Measurements from ENCODE around the gene CDR2.

The CDR2 gene

DNA sequence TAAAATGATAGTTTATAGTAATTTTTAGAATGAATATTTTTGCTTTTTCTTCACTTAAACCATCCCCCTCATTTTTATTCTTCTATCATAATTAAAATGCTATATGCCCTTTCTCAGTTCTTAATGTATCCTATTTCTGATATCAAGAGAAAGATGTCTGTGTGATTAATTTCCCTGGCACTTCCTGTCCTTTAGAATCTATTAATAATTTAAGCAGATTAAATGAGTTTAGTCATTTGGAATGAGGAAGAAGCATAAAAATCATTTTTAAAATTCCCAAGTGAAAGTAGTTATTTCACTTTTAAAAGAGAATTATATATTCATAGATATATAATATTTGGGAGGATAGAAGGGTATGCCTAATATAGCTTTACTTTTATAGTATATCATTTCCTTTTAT is 27.8 kb upstream of the CDR2 start:
- no peak for FAIRE-seq
- TF ChIP-seq SPI1 (IDR thresholded peaks at IDR 0.05; ENCODE audit: low read depth, low read length): no peak
- no peak for TF ChIP-seq POLR2A (IDR thresholded peaks at IDR 0.05; ENCODE audit: low read depth, low read length)
- no peak for TF ChIP-seq POU2F2 (IDR thresholded peaks at IDR 0.05; ENCODE audit: low read depth, low read length)
- TF ChIP-seq POLR2AphosphoS5 (IDR thresholded peaks at IDR 0.05; ENCODE audit: low read depth, low read length): no peak
- TF ChIP-seq PAX5 (IDR thresholded peaks at IDR 0.05; ENCODE audit: insufficient read depth, low read length, severe bottlenecking): no peak
- no peak for TF ChIP-seq TAF1 (IDR thresholded peaks at IDR 0.05; ENCODE audit: low read depth, low read length)
- no peak for DNase-seq (ENCODE audit: insufficient read length, low spot score)

DNA sequence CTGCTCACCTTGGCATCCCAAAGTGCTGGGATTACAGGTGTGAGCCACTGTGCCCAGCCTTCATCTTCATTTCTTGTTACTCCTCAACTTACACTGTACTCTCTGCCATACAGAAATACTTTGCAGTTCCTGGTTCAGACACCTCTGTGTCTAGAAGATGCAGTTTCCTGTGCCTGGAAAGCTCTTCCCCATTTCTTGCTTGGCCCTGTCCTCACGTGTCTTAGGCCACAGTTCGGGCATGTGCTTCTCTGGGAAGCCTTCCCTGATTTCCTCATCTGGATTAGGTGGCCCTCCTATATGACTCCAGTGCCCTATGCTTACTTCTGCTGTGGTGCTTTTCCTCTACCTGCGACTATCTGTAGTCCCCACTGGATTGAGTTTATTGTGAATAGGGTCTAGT is 26.5 kb upstream of the CDR2 start:
- no peak for DNase-seq (ENCODE audit: insufficient read length, low spot score)
- TF ChIP-seq SPI1 (IDR thresholded peaks at IDR 0.05; ENCODE audit: low read depth, low read length): no peak
- TF ChIP-seq POLR2A (IDR thresholded peaks at IDR 0.05; ENCODE audit: low read depth, low read length): no peak
- no peak for TF ChIP-seq POLR2AphosphoS5 (IDR thresholded peaks at IDR 0.05; ENCODE audit: low read depth, low read length)
- TF ChIP-seq TAF1 (IDR thresholded peaks at IDR 0.05; ENCODE audit: low read depth, low read length): no peak
- no peak for TF ChIP-seq POU2F2 (IDR thresholded peaks at IDR 0.05; ENCODE audit: low read depth, low read length)
- no peak for TF ChIP-seq PAX5 (IDR thresholded peaks at IDR 0.05; ENCODE audit: insufficient read depth, low read length, severe bottlenecking)
- no peak for FAIRE-seq

DNA sequence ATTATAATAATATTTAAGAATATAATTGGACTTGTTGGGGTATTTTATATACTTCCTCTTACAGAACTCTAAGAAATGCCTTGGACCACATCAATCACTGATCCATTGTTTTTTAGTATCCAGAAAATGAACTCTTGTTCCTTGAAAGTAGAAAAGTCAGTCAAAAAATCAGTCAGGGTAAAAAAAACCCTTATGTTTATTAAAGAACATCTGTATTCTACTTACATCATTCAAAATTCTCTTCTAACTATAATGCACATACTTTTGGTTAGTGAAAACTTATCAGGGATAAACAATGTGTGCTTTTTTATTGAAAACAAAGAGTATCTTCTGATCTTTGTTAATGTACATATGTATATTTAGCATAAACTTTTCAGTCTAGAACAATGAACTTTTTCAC is 23.5 kb upstream of the CDR2 start:
- no peak for DNase-seq (ENCODE audit: insufficient read length, low spot score)
- TF ChIP-seq POLR2A (IDR thresholded peaks at IDR 0.05; ENCODE audit: low read depth, low read length) (no peak), POU2F2 (IDR thresholded peaks at IDR 0.05; ENCODE audit: low read depth, low read length) (no peak), SPI1 (IDR thresholded peaks at IDR 0.05; ENCODE audit: low read depth, low read length) (no peak), TAF1 (IDR thresholded peaks at IDR 0.05; ENCODE audit: low read depth, low read length) (no peak), POLR2AphosphoS5 (IDR thresholded peaks at IDR 0.05; ENCODE audit: low read depth, low read length) (no peak), PAX5 (IDR thresholded peaks at IDR 0.05; ENCODE audit: insufficient read depth, low read length, severe bottlenecking) (no peak)
- no peak for FAIRE-seq

DNA sequence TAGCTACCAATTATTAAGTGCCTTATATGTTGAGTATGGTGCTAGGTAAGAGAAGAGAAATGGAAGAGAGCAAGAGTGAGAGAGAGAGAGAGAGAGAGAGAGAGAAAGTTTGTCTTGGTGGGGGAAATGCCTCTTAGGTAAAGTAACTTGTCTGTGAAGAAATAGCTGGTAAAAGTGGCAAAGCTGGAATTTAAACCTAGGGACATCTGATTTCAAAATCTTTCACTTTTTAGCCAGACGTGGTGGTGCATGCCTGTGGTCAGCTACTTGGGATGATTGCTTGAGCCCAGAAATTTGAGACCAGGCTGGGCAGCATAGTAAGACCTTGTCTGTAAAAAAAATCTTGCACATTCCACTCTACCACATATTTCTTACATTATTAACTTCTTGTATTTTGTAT is 23.0 kb upstream of the CDR2 start:
- FAIRE-seq (no peak), DNase-seq (ENCODE audit: insufficient read length, low spot score) (no peak)
- no peak for TF ChIP-seq POLR2A (IDR thresholded peaks at IDR 0.05; ENCODE audit: low read depth, low read length)
- no peak for TF ChIP-seq PAX5 (IDR thresholded peaks at IDR 0.05; ENCODE audit: insufficient read depth, low read length, severe bottlenecking)
- TF ChIP-seq POU2F2 (IDR thresholded peaks at IDR 0.05; ENCODE audit: low read depth, low read length): no peak
- TF ChIP-seq POLR2AphosphoS5 (IDR thresholded peaks at IDR 0.05; ENCODE audit: low read depth, low read length): no peak
- no peak for TF ChIP-seq SPI1 (IDR thresholded peaks at IDR 0.05; ENCODE audit: low read depth, low read length)
- TF ChIP-seq TAF1 (IDR thresholded peaks at IDR 0.05; ENCODE audit: low read depth, low read length): no peak

GRCh38 chr16:22395960-22396359 is 21.5 kb upstream of the CDR2 start:
- DNase-seq (ENCODE audit: insufficient read length, low spot score): no peak
- TF ChIP-seq POLR2A (IDR thresholded peaks at IDR 0.05; ENCODE audit: low read depth, low read length) (no peak), TAF1 (IDR thresholded peaks at IDR 0.05; ENCODE audit: low read depth, low read length) (no peak), SPI1 (IDR thresholded peaks at IDR 0.05; ENCODE audit: low read depth, low read length) (no peak), PAX5 (IDR thresholded peaks at IDR 0.05; ENCODE audit: insufficient read depth, low read length, severe bottlenecking) (no peak), POLR2AphosphoS5 (IDR thresholded peaks at IDR 0.05; ENCODE audit: low read depth, low read length) (no peak), POU2F2 (IDR thresholded peaks at IDR 0.05; ENCODE audit: low read depth, low read length) (no peak)
- FAIRE-seq: no peak

- DNase-seq (ENCODE audit: insufficient read length, low spot score): no peak
- TF ChIP-seq POLR2AphosphoS5 (IDR thresholded peaks at IDR 0.05; ENCODE audit: low read depth, low read length) (no peak), PAX5 (IDR thresholded peaks at IDR 0.05; ENCODE audit: insufficient read depth, low read length, severe bottlenecking) (no peak)
- FAIRE-seq: no peak
Measured at GRCh38 chr16:22394121-22394520, 19.7 kb upstream of the CDR2 start.

GRCh38 chr16:22388101-22388644 is 13.8 kb upstream of the CDR2 start:
- no peak for DNase-seq (ENCODE audit: insufficient read length, low spot score)
- TF ChIP-seq POU2F2 (IDR thresholded peaks at IDR 0.05; ENCODE audit: low read depth, low read length) (no peak), SPI1 (IDR thresholded peaks at IDR 0.05; ENCODE audit: low read depth, low read length) (no peak), PAX5 (IDR thresholded peaks at IDR 0.05; ENCODE audit: insufficient read depth, low read length, severe bottlenecking) (no peak), TAF1 (IDR thresholded peaks at IDR 0.05; ENCODE audit: low read depth, low read length) (no peak), POLR2AphosphoS5 (IDR thresholded peaks at IDR 0.05; ENCODE audit: low read depth, low read length) (no peak), POLR2A (IDR thresholded peaks at IDR 0.05; ENCODE audit: low read depth, low read length) (no peak)
- FAIRE-seq: no peak

DNA sequence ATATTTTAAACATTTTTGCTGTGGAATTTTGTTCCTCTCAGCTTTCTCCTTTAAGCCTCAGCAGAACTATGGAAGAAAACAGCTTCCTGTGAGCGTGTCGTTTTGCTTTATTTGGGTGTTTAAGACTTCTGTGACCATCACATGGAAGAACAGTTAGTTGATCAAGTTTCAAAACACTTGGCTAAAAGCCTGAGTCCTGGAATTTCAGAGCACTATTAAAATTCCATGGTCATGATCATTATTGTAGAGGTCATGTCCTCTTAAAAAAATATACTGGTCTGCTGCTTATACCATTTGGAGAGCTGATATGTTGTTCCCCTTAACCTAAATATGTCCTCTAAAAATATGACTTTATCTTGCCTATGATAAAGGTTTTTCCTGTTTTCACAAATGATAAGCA is 12.6 kb upstream of the CDR2 start:
- TF ChIP-seq POU2F2 (IDR thresholded peaks at IDR 0.05; ENCODE audit: low read depth, low read length): no peak
- TF ChIP-seq TAF1 (IDR thresholded peaks at IDR 0.05; ENCODE audit: low read depth, low read length): no peak
- TF ChIP-seq POLR2A (IDR thresholded peaks at IDR 0.05; ENCODE audit: low read depth, low read length): no peak
- TF ChIP-seq SPI1 (IDR thresholded peaks at IDR 0.05; ENCODE audit: low read depth, low read length): no peak
- TF ChIP-seq POLR2AphosphoS5 (IDR thresholded peaks at IDR 0.05; ENCODE audit: low read depth, low read length): no peak
- no peak for TF ChIP-seq PAX5 (IDR thresholded peaks at IDR 0.05; ENCODE audit: insufficient read depth, low read length, severe bottlenecking)
- no peak for DNase-seq (ENCODE audit: insufficient read length, low spot score)
- FAIRE-seq: no peak

- DNase-seq (ENCODE audit: insufficient read length, low spot score) (no peak), FAIRE-seq (no peak)
Measured at GRCh38 chr16:22385196-22385595, 10.8 kb upstream of the CDR2 start.

DNA sequence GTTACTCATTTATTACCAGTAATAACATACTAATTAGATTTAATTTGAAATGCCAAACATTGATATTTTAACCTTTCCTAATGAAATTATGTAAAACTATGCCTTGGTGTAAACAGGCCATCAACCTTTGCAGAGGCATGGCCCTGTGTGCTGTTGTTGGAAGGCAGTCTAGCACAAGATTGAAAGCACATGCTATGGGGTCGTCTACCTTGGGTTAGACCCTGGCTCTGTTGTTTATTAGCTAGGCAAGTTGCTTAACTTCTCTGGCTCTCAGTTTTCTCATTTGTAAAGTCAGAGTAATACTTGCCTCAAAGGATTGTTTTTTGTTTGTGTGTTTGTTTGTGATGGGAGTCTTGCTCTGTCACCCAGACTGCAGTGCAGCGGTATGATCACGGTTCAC is 9.4 kb upstream of the CDR2 start:
- FAIRE-seq (no peak), DNase-seq (ENCODE audit: insufficient read length, low spot score) (no peak)
- no peak for TF ChIP-seq POLR2A (IDR thresholded peaks at IDR 0.05; ENCODE audit: low read depth, low read length)
- TF ChIP-seq POU2F2 (IDR thresholded peaks at IDR 0.05; ENCODE audit: low read depth, low read length): no peak
- no peak for TF ChIP-seq POLR2AphosphoS5 (IDR thresholded peaks at IDR 0.05; ENCODE audit: low read depth, low read length)
- no peak for TF ChIP-seq TAF1 (IDR thresholded peaks at IDR 0.05; ENCODE audit: low read depth, low read length)
- TF ChIP-seq SPI1 (IDR thresholded peaks at IDR 0.05; ENCODE audit: low read depth, low read length): no peak
- no peak for TF ChIP-seq PAX5 (IDR thresholded peaks at IDR 0.05; ENCODE audit: insufficient read depth, low read length, severe bottlenecking)

More at GRCh38 chr16:22385196-22385595, 10.8 kb upstream of the CDR2 start:
- no peak for TF ChIP-seq POLR2AphosphoS5 (IDR thresholded peaks at IDR 0.05; ENCODE audit: low read depth, low read length)
- TF ChIP-seq PAX5 (IDR thresholded peaks at IDR 0.05; ENCODE audit: insufficient read depth, low read length, severe bottlenecking): no peak
- no peak for TF ChIP-seq POLR2A (IDR thresholded peaks at IDR 0.05; ENCODE audit: low read depth, low read length)
- no peak for TF ChIP-seq SPI1 (IDR thresholded peaks at IDR 0.05; ENCODE audit: low read depth, low read length)
- TF ChIP-seq TAF1 (IDR thresholded peaks at IDR 0.05; ENCODE audit: low read depth, low read length): no peak
- no peak for TF ChIP-seq POU2F2 (IDR thresholded peaks at IDR 0.05; ENCODE audit: low read depth, low read length)
